ENCODE measurements around the gene HECTD1.

HECTD1 gene

DNA sequence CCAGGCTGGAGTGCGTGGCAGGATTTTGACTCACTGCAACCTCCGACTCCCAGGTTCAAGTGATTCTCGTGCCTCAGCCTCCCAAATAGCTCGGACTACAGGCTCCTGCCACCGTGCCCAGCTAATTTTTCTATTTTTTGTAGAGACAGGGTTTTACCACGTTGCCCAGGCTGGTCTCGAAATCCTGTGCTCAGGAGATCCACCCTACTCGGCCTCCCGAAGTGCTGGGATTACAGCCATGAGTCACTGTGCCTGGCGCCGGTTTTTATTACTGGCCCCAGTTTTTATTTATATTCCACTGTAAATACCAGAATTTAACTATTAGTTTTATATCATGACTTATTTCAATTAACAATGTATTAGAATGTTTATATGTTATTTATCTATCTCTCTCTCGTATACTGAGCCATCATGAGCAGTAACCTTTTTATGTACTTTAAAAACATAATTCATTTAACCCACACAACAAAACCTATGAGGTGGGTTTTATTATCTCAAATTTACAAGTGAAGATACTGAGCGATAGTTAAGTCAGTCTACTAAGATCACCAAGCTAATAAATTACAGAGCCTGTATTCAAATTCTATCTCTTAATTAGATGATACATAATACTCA is 47.8 kb downstream of the HECTD1 start:
- no peak for DNase-seq (ENCODE audit: low read depth in 3 of 3, low spot score in 1 of 3)

DNA sequence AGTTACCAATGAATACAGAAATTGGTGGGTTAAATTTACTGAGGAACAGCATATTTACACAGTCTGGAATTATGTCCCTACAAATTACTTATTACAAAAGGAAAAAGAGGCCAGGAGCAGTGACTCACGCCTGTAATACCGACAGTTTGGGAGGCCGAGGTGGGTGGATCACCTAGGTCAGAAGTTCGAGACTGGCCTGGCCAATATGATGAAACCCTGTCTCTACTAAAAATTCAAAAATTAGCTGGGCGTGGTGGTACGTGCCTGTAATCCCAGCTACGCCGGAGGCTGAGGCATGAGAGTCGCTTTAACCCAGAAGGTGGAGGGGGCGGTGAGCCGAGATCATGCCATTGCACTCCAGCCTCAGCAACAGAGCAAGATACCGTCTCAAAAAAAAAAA is 52.6 kb downstream of the HECTD1 start:
- DNase-seq (ENCODE audit: low read depth in 3 of 3, low spot score in 1 of 3) = no peak

DNA sequence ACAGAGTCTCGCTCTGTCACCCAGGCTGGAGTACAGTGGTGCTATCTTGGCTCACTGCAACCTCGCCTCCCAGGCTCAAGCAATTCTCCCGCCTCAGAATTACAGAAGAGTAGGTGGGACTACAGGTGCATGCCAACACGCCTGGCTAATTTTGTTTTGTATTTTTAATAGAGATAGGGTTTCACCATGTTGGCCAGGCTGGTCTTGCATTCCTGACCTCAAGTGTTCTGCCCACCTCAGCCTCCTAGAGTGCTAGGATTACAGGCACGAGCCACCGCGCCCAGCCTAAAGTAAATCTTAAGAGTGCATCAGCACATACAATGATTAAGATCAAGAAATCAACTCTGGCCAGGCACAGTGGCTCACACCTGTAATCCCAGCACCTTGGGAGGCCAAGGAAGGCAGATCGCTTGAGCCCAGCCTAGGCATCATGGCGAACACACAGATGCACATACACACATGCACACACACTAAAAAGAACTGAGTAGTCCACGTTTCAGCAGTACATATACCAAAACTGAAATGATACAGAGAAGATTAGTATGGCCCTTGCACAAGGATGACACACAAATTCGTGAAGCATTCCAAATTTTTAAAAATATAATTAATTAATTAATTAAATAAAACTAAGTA is 65.0 kb downstream of the HECTD1 start:
- no peak for DNase-seq (ENCODE audit: low read depth in 3 of 3, low spot score in 1 of 3)

DNA sequence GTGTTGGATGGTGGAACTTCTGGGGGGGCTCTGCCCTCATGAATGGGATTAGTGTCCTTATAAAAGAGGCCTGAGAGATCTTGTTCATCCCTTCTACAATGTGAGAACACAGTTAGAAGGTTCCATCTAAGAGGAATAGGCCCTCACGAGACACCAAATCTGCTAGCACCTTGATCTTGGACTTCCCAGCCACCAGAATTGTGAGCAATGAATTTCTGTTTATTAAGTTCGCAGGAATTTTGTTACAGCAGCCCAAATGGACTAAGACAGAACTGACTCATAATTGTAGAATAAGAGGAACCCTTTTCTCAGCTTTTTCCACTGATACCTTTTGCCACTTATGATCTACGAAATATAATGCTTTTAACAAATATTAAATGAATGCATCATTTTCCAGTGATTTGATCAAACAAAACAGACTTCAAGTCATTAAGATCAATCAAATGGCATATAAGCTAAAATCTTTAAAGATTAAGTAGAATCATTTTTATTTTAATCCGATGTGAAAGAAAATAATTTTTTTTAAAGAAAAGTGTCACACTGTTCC is 68.2 kb downstream of the HECTD1 start:
- no peak for DNase-seq (ENCODE audit: low read depth in 3 of 3, low spot score in 1 of 3)

DNA sequence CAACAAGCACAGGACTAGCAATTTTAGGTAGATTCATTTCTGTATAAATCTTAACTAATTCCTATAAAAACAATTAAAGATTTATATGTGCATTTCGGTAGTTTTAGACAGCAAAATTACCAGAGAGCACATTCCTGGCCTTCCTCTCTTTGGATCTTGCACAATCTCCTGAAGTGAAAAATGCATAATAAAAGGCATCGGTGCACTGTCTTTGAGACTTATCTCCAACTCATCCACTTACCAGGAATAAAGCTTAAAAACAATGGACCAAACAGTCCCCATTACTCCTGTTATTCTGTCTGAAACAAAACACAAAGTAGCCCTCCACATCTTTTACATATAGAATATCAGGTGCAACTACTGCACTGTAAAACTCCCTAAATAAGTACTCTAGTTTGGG is 69.3 kb downstream of the HECTD1 start:
- DNase-seq (ENCODE audit: low read depth in 3 of 3, low spot score in 1 of 3) = no peak

DNA sequence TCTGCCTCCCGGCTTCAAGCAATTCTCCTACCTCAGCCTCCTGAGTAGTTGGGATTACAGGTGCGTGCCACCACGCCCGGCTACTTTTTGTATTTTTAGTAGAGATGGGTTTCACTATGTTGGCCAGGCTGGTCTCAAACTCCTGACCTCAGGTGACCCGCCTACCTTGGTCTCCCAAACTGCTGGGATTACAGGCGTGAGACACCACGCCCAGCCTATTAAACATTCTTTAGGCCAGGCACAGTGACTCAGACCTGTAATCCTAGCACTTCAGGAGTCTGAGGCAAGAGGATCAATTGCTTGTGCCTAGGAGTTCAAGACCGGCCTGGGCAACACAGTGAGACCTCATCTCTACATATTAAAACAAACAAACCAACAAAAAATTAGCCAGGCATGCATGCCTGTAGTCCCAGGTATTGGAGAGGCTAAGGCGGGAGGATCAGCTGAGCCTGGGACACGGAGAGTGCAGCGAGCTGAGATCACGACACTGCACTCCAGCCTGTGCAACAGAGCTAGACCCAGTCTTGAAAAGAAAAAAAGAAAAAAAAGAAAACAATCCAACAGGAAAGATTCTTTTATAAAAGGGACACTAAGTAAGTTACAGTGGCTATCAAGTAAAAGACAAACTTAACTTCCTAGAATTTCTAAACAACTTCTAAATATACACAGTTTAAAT is 70.2 kb downstream of the HECTD1 start:
- DNase-seq (ENCODE audit: low read depth in 3 of 3, low spot score in 1 of 3) = no peak

DNA sequence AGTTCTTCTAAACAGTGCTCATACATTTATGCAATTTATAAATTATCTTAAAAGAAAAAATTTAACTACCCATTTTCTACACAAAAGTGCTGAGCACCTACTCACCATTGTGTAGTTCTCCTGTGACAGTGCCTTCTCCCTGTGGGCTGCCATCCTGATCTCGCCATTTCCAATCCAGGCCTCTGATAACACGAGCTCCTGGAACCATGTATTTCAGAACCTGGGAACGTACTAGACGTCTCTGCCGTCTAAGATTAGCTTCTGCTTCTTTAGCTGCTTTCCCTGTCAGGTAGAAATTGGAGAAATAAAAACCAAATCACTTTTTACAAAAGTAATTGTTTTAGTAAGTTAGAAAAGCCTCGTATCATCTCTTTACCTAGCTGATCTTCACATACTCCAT is 74.5 kb downstream of the HECTD1 start:
- DNase-seq (ENCODE audit: low read depth in 3 of 3, low spot score in 1 of 3) = no peak

DNA sequence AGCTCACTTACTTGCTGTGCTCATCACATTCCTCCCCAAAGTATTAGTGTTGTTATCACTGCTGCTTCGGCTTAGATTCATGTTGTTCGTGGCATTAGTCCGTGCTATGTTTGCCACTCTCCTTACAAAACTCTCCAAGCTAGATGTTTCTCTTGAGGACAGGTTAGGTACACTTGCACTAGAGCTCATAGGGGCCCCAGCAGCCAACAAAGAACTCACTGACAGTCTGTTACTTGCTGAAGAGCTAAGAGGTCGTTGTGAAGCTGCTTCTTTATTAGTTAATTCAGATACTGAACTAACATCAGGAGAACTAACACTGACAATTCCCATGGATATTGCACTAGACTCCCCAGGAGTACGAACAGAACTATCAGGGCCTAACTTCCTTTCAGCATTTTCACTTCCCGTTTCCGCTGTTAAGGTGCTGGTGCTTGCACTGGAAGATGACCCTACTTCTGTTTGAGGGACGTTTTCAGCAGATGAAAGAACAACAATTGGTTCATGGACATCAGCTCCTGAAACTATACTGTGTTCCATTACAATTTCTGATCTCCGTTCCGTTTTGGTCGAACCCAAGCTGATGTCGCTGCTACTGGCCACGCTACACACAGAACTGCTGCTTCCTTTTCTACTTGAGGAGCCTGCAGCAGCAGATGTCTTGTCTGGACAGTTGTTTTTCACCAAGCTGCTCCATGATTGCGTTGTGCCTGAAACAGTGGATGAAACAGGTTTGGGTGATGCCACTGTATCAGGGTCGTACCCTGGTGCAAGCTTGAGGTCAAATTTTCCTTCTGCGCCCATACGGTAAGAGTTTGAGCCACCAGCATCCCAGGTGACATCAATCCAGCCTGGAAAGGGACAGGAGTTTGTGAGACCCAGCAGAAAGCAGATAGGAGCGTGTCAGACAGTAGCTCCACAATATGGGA is 78.7 kb downstream of the HECTD1 start:
- DNase-seq (ENCODE audit: low read depth in 3 of 3, low spot score in 1 of 3) = no peak

DNA sequence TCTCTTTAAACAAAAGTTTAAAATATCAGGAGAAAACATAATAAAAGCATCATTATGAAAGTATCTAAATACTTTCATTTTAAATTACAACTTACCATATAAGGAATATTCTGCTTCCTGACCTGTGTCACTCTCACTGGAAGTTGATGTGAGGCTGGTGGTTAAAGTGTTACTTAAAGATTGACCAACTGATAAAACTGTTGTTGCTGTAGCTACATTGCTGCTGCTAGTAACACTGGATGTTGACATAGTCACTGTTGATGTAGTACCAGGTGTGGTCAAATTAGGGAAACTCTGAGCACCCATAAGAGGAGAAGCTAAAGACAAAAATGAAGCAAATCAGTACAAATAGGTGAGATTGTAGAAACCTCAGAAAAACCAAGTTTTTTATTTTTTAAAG is 79.9 kb downstream of the HECTD1 start:
- DNase-seq (ENCODE audit: low read depth in 3 of 3, low spot score in 1 of 3) = no peak

DNA sequence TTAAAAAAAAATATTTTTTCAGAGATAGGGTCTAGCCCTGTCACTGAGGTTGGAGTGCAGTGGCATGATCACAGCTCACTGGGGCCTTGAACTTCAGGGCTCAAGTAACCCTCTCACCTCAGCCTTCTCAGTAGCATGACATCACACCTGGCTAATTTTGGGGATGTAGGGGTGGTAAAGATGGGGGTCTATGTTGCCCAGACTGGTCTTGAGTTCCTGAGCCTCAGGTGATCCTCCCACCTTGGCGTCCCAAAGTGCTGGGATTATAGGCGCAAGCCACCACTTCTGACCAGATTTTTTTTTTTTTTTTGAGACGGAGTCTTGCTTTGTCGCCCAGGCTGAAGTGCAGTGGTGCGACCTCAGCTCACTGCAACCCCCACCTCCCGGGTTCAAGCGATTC is 80.9 kb downstream of the HECTD1 start:
- DNase-seq (ENCODE audit: low read depth in 3 of 3, low spot score in 1 of 3) = no peak

DNA sequence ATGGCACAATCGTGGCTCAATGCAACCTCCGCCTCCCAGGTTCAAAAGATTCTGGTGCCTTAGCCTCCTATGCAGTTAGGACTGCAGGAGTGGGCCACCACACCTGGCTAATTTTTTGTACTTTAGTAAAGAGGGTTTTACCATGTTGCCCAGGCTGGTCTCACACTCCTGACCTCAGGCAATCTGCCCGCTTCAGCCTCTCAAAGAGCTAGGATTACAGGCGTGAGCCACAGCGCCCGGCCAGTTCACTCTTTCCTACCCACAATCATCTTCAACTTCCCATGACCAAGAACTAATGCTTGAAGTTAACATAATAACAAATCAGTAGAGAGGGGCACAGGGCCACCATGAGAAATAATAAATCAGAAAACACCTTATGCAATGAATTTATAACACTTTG is 82.4 kb downstream of the HECTD1 start:
- no peak for DNase-seq (ENCODE audit: low read depth in 3 of 3, low spot score in 1 of 3)

DNA sequence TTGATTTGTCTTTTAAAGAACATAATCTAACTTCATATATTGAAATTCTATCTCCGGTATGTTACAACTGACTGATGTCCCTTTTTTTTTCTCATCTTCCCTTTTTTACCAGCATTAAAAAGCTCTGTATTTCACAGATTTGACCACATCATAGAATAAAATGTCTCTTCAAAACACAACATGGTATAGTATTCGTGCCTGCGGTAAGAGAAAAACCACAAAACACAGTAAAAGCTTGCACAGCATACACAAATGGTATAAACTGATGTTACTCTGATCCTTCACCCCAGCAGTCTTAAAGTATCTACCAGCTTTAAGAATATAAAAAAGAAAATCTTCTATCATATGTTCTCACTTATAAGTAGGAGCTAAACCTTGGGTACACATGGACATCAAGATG is 83.4 kb downstream of the HECTD1 start:
- peak in 1 of 3 donors; percentile 3 for DNase-seq (ENCODE audit: low read depth in 3 of 3, low spot score in 1 of 3)

DNA sequence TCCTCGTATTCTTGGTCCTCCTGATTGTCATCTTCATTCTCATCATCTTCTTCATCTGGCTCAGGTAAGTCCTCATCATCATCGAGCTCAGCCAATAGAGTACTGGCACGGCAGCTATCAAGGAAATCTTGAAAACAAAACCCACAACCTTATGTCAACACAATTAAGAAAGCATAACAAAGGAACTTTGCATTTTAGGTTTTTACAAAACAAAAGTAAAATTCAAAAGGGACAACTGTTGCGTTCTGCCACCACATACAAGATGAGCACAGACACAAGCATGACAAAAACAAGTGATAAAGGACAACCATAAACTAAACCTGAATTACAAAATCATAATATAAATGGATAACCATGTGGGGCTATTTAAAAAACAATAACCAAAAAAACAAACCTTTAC is 84.7 kb downstream of the HECTD1 start:
- DNase-seq (ENCODE audit: low read depth in 3 of 3, low spot score in 1 of 3) = no peak

DNA sequence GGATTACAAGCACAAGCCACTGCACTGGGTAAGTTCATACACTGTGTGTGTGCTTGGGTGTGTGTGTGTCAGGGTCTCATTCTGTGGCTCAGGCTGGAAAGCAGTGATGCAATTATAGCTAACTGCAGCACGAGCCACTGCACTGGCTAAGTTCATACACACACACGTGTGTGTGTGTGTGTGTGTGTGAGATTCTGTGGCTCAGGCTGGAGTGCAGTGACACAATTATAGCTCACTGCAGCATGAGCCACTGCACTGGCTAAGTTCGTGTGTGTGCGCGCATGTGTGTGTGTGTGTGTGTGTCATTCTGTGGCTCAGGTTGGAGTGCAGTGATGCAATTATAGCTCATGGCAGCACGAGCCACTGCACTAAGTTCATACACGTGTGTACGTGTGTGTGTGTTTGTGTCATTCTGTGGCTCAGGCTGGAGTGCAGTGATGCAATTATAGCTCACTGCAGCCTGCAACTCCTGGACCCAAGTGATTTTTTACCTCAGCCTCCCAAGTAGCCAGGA is 85.4 kb downstream of the HECTD1 start:
- no peak for DNase-seq (ENCODE audit: low read depth in 3 of 3, low spot score in 1 of 3)

DNA sequence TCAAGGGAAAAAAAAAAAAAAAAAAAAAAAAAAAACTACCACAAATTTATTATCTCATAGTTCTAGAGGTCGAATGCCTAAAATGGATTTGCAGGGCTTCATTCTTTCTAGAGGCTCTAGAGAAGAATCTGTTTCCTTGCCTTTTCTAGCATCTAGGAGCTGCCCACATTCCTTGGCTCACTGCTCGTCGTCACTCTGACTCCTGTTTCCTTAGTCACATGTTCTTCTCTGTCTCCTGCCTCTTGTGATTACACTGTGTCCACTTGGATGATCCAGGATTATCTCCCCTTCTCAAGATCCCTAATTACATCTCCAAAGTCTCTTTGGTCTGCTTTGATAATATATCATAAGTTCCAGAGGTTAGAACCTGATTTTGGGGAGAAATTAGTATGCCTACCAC is 88.7 kb downstream of the HECTD1 start:
- no peak for DNase-seq (ENCODE audit: low read depth in 3 of 3, low spot score in 1 of 3)

DNA sequence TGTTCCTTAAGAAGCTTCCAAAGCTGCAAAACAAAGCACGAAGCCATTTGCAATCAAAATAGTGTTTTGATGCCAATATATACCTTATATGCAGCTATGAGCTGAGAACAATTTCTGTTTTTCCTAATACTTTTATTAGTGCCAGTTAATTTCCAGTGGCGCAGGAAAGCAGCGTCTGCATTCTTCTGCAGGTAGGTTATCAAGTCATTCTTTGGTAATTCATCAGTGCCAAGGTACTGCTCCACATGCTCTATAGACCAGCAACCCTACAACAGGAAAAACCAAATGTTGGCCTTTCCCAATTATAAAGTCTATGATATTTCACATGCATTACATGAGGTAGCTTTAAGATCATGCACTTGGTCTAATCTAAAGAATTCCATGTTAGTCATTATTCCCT is 93.8 kb downstream of the HECTD1 start:
- no peak for DNase-seq (ENCODE audit: low read depth in 3 of 3, low spot score in 1 of 3)

DNA sequence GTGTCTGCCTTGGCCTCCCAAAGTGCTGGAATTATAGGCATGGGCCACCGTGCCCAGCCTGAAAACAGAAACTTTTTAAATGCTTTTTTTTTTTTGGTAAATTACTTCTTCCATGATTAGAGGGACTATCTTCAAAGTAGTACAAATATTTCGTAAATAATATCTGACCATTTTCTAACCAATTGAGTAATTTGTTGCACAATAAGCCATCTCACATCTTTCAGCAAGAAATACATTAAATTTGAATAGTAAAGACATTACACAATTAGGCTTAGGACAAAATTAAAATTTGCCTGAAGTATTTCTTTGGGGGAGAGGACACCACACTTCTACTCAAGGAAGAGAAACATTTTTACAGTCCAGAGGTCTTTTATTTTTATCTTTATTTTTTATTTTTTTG is 96.7 kb downstream of the HECTD1 start:
- DNase-seq (ENCODE audit: low read depth in 3 of 3, low spot score in 1 of 3) = no peak

DNA sequence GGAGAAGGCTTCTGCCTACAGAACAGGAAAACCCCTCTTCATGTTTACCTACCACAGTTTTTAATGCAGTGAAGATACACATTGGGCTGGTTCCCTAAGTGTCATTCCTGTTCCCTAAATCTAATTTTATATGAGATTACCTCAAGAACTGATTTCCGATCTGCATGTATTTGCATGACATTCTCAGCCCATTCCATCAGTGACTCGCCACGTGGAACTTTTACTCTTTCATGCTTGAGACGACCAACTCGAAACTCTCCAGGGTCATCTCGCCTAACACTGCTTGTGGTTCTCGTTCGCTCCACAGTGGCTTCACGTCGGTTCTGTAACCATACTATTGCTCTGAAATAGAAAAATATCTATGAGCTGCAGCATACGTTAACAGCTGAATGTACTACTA is 98.3 kb downstream of the HECTD1 start:
- DNase-seq (ENCODE audit: low read depth in 3 of 3, low spot score in 1 of 3) = no peak

DNA sequence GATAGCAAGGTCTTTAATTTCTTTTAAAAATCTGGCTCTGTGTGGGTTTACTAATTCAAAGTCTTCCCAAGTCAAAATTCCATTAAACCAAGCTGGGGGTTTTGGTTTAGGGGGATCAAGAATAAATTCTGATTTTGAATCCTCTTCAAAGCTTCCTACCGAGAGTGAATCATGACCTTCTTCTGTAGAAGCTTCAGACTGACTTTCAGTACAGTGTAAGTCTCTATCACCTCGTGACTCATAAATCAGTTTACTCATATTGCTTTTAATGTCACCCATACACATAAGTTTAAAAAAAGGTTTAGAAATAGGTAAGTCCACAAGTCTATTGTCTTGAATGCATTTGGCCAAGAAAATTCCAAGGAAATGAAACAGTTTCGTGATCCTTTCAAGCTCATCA is 100.8 kb downstream of the HECTD1 start:
- no peak for DNase-seq (ENCODE audit: low read depth in 3 of 3, low spot score in 1 of 3)

DNA sequence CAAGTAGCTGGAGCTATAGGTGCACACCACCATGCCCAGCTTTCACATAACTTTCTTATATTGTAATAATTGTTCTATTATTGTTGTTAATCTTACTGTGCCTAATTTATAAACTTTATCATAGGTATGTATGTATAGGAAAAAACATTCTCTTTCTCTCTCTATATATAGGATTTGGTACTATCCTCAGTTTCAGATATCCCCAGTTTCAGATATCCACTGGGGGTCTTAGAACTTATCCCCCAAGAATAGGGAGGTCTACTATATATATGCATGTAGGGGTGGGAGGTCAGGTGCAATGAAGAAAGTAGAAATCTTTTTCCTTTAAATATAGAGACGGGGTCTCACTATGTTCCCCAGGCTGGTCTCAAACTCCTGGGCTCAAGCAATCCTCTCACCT is 110.5 kb downstream of the HECTD1 start:
- no peak for DNase-seq (ENCODE audit: low read depth in 3 of 3, low spot score in 1 of 3)

DNA sequence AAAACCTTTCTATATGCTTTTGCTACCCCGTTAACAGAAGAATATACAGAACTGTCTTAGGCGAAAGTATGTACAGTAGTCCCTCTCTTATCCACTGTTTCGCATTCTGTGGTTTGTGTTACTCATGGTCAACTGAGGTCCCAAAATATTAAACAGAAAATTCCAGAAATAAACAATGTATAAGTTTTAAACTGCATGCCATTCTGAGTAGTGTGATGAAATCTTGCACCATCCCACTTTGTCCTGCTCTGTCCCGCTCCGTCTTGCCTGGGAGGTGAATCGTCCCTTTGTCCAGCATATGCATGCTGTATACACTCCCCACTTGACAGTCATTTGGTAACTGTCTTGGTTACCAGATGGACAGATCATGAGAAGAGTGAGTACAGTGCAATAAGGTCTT is 111.3 kb downstream of the HECTD1 start:
- no peak for DNase-seq (ENCODE audit: low read depth in 3 of 3, low spot score in 1 of 3)
